CD8-positive, alpha-beta memory T cell (primary cell): ENCODE results near the gene PLEKHA7. TPM values are rescaled to one million over a fixed set of nuclear protein-coding genes. Genes with fewer than 3 reads are reported as not detected.

Experiments used
- CTCF ChIA-PET: fragments of 350-600 bp; sonication (Branson Sonifier 250); formaldehyde crosslinking; loops from one replicate; lab custom pipeline; 2021; ENCODE audit warnings: antibody characterized with exemption; lab: Charles Lee
- POLR2A ChIA-PET: fragments of 350-600 bp; sonication (Branson Sonifier 250); formaldehyde crosslinking; loops from one replicate; lab custom pipeline; 2021; ENCODE audit warnings: antibody characterized with exemption; lab: Charles Lee
- DNase-seq, 5 donors: peaks; one replicate each; pipeline versions ENCODE4 v3.0.0 to v3.0.0-alpha.2; 2020 to 2022; ENCODE audit warnings: mixed read lengths in 1 of 5
- H3K27ac ChIP-seq: one replicate; pipeline ENCODE4 v1.7.0; 2013; ENCODE audit warnings: low read depth, mild to moderate bottlenecking, low read length, moderate library complexity
- H3K27me3 ChIP-seq: 2 replicates; pipeline ENCODE4 v1.7.0; 2013; ENCODE audit warnings: low read length, mild to moderate bottlenecking; ENCODE audit not compliant: insufficient read depth, poor library complexity, severe bottlenecking
- H3K36me3 ChIP-seq: 2 replicates; pipeline ENCODE4 v1.7.0; 2013; ENCODE audit warnings: mild to moderate bottlenecking, low read length, moderate library complexity; ENCODE audit not compliant: insufficient read depth
- H3K4me1 ChIP-seq: 2 replicates; pipeline ENCODE4 v1.7.0; 2013; ENCODE audit warnings: mild to moderate bottlenecking, low read length, moderate library complexity; ENCODE audit not compliant: insufficient read depth
- H3K4me3 ChIP-seq: 2 replicates; pipeline ENCODE4 v1.7.0; 2013; ENCODE audit warnings: mild to moderate bottlenecking, low read length
- H3K9me3 ChIP-seq: 2 replicates; pipeline ENCODE4 v1.7.0; 2013; ENCODE audit warnings: mild to moderate bottlenecking, low read length
- H3K27ac Mint-ChIP-seq, 8 donors: one replicate each; pipeline ENCODE4 v1.8.0; 2020 to 2021; ENCODE audit warnings: mixed read lengths in 8 of 8, mild to moderate bottlenecking in 6 of 8, inconsistent platforms in 3 of 8, moderate library complexity in 3 of 8
- H3K27me3 Mint-ChIP-seq, 2 donors: one replicate each; pipeline ENCODE4 v1.8.0; 2020 to 2021; ENCODE audit warnings: mixed read lengths in 2 of 2, mild to moderate bottlenecking in 1 of 2, moderate library complexity in 1 of 2
- H3K36me3 Mint-ChIP-seq, 3 donors: one replicate each; pipeline ENCODE4 v1.8.0; 2020 to 2021; ENCODE audit warnings: mixed read lengths in 3 of 3, inconsistent platforms in 1 of 3, mild to moderate bottlenecking in 1 of 3
- H3K4me1 Mint-ChIP-seq, 3 donors: one replicate each; pipeline ENCODE4 v1.8.0; 2020 to 2021; ENCODE audit warnings: mixed read lengths in 3 of 3, inconsistent platforms in 1 of 3, mild to moderate bottlenecking in 1 of 3
- H3K4me3 Mint-ChIP-seq, 7 donors: one replicate each; pipeline ENCODE4 v1.8.0; 2020 to 2021; ENCODE audit warnings: mixed read lengths in 7 of 7, mild to moderate bottlenecking in 6 of 7, moderate library complexity in 4 of 7, inconsistent platforms in 2 of 7
- H3K9me3 Mint-ChIP-seq, 5 donors: one replicate each; pipeline ENCODE4 v1.8.0; 2020 to 2022; ENCODE audit warnings: mixed read lengths in 5 of 5, mild to moderate bottlenecking in 3 of 5, moderate library complexity in 2 of 5, inconsistent platforms in 1 of 5
- polyA plus RNA-seq: library from polyadenylated mRNA; unstranded; fragments of 300-500 nt; fragmentation: Illumina TruSeq; gene quantifications from one replicate; pipeline ENCODE4 v1.2.3, GENCODE V29; 2021
- total RNA-seq, 2 experiments: library from RNA; stranded (reverse); gene quantifications; one replicate each; pipeline ENCODE4 v1.2.3, GENCODE V29; 2021

PLEKHA7 gene
- total and polyA plus RNA-seq, 3 experiments from 2014 or later: 4.1 to 6.6 (median 5.3) TPM

- POLR2A ChIA-PET: no interaction called here
- H3K27ac Mint-ChIP-seq: peak overlapping the region in 7 of 8 donors; percentile 22 to 92 (median 64)
Measured at GRCh38 chr11:16809886-16810668, 204.1 kb downstream of the PLEKHA7 start.

GRCh38 chr11:16807306-16807705 lies 206.9 kb downstream of the PLEKHA7 start:
- Histone ChIP-seq H3K27me3 (no peaks in the 10 kb centered on the region), H3K27ac (no peak overlapping the region), H3K36me3 (no peaks in the 10 kb centered on the region), H3K9me3 (no peaks in the 10 kb centered on the region), H3K4me1 (no peaks in the 10 kb centered on the region), H3K4me3 (no peak overlapping the region)
- CTCF ChIA-PET: interaction anchor here (0.9 kb wide), 1 partner anchor 13 kb away, joined by 5 read pairs; no protein-coding TSS in a partner anchor
- H3K27me3 Mint-ChIP-seq: peaks cover 4 to 15% of the 10 kb centered on the region in 2 donors
- H3K9me3 Mint-ChIP-seq: no peaks in the 10 kb centered on the region
- H3K27ac Mint-ChIP-seq: peak overlapping the region in 7 of 8 donors; percentile 19 to 94 (median 79)
- POLR2A ChIA-PET: no interaction called here
- H3K4me1 Mint-ChIP-seq: peaks cover 3 to 42% (median 34%) of the 10 kb centered on the region in 3 donors
- peak overlapping the region in 4 of 7 donors; percentile 11 to 58 (median 38) for H3K4me3 Mint-ChIP-seq
- no peak for DNase-seq
- peaks cover 0 to 5% (median 2%) of the 10 kb centered on the region in 3 donors for H3K36me3 Mint-ChIP-seq

More at GRCh38 chr11:16809886-16810668, 204.1 kb downstream of the PLEKHA7 start:
- peak overlapping the region in 1 of 7 donors; percentile 81 for H3K4me3 Mint-ChIP-seq
- H3K27me3 Mint-ChIP-seq: peaks cover 2 to 7% of the 10 kb centered on the region in 2 donors
- Histone ChIP-seq H3K4me3 (no peak overlapping the region), H3K9me3 (no peaks in the 10 kb centered on the region), H3K27me3 (no peaks in the 10 kb centered on the region), H3K4me1 (no peaks in the 10 kb centered on the region), H3K36me3 (no peaks in the 10 kb centered on the region), H3K27ac (no peak overlapping the region)
- peaks cover 3 to 30% (median 23%) of the 10 kb centered on the region in 3 donors for H3K4me1 Mint-ChIP-seq
- CTCF ChIA-PET: interaction anchor here (2.8 kb wide), 1 partner anchor 11 kb away, joined by 16 read pairs; no protein-coding TSS in a partner anchor
- no peak for DNase-seq
- H3K36me3 Mint-ChIP-seq: peaks cover 0 to 2% (median 2%) of the 10 kb centered on the region in 3 donors
- no peaks in the 10 kb centered on the region for H3K9me3 Mint-ChIP-seq

GRCh38 chr11:16806791-16807190 lies 207.4 kb downstream of the PLEKHA7 start:
- Mint-ChIP-seq H3K27me3 (peaks cover 4 to 15% of the 10 kb centered on the region in 2 donors), H3K4me3 (peak overlapping the region in 3 of 7 donors; percentile 19 to 58 (median 36)), H3K4me1 (peaks cover 3 to 40% (median 32%) of the 10 kb centered on the region in 3 donors), H3K9me3 (no peaks in the 10 kb centered on the region), H3K27ac (peak overlapping the region in 6 of 8 donors; percentile 3 to 94 (median 85)), H3K36me3 (peaks cover 0 to 5% (median 2%) of the 10 kb centered on the region in 3 donors)
- Histone ChIP-seq H3K4me3 (no peak overlapping the region), H3K36me3 (no peaks in the 10 kb centered on the region), H3K27me3 (no peaks in the 10 kb centered on the region), H3K9me3 (no peaks in the 10 kb centered on the region), H3K27ac (no peak overlapping the region), H3K4me1 (no peaks in the 10 kb centered on the region)
- DNase-seq: no peak
- CTCF ChIA-PET: interaction anchor here (0.8 to 0.9 kb wide), 2 partner anchors 13 to 18 kb away, joined by 3 to 5 read pairs; no protein-coding TSS in a partner anchor
- POLR2A ChIA-PET: no interaction called here

- POLR2A ChIA-PET: no interaction called here
- Mint-ChIP-seq H3K4me3 (peak overlapping the region in 2 of 7 donors; percentile 2 to 39), H3K9me3 (no peaks in the 10 kb centered on the region), H3K27me3 (peaks cover 4 to 15% of the 10 kb centered on the region in 2 donors), H3K4me1 (peaks cover 3 to 32% (median 26%) of the 10 kb centered on the region in 3 donors), H3K27ac (peak overlapping the region in 6 of 8 donors; percentile 11 to 94 (median 72)), H3K36me3 (peaks cover 0 to 5% (median 0%) of the 10 kb centered on the region in 3 donors)
- H3K36me3 ChIP-seq: no peaks in the 10 kb centered on the region
- H3K4me3 ChIP-seq: no peak overlapping the region
- no peak overlapping the region for H3K27ac ChIP-seq
- no peak for DNase-seq
- no peaks in the 10 kb centered on the region for H3K9me3 ChIP-seq
- H3K4me1 ChIP-seq: no peaks in the 10 kb centered on the region
- CTCF ChIA-PET: interaction anchor here (0.8 to 1.4 kb wide), 2 partner anchors 14 to 17 kb away, joined by 3 to 5 read pairs; no protein-coding TSS in a partner anchor
- H3K27me3 ChIP-seq: no peaks in the 10 kb centered on the region
Measured at GRCh38 chr11:16805938-16806337, 208.3 kb downstream of the PLEKHA7 start.

GRCh38 chr11:16804104-16804947 lies 209.9 kb downstream of the PLEKHA7 start:
- DNase-seq: no peak
- Mint-ChIP-seq H3K36me3 (peaks cover 0 to 5% (median 3%) of the 10 kb centered on the region in 3 donors), H3K4me3 (peak overlapping the region in 6 of 7 donors; percentile 34 to 79 (median 70)), H3K9me3 (no peaks in the 10 kb centered on the region), H3K4me1 (peaks cover 3 to 39% (median 31%) of the 10 kb centered on the region in 3 donors), H3K27me3 (peaks cover 1 to 15% of the 10 kb centered on the region in 2 donors), H3K27ac (peak overlapping the region in 7 of 8 donors; percentile 43 to 94 (median 91))
- Histone ChIP-seq H3K27ac (no peak overlapping the region), H3K9me3 (no peaks in the 10 kb centered on the region), H3K36me3 (no peaks in the 10 kb centered on the region), H3K4me1 (no peaks in the 10 kb centered on the region), H3K4me3 (no peak overlapping the region), H3K27me3 (no peaks in the 10 kb centered on the region)
- ChIA-PET POLR2A (interaction anchor here (0.6 kb wide), 1 partner anchor 243 kb away, joined by 3 read pairs; no protein-coding TSS in a partner anchor), CTCF (interaction anchor here (1.4 kb wide), 1 partner anchor 16 kb away, joined by 5 read pairs; no protein-coding TSS in a partner anchor)

GRCh38 chr11:16801288-16801980 lies 212.8 kb downstream of the PLEKHA7 start:
- H3K9me3 ChIP-seq: no peaks in the 10 kb centered on the region
- CTCF ChIA-PET: interaction anchor here (1.5 to 3.4 kb wide), 3 partner anchors 13 to 19 kb away, joined by 6 to 12 read pairs (median 12); no protein-coding TSS in a partner anchor
- H3K4me3 ChIP-seq: no peak overlapping the region
- POLR2A ChIA-PET: no interaction called here
- H3K27me3 Mint-ChIP-seq: peaks cover 1 to 12% of the 10 kb centered on the region in 2 donors
- H3K4me3 Mint-ChIP-seq: peak overlapping the region in 1 of 7 donors; percentile 20
- peaks cover 0 to 27% (median 22%) of the 10 kb centered on the region in 3 donors for H3K4me1 Mint-ChIP-seq
- H3K9me3 Mint-ChIP-seq: no peaks in the 10 kb centered on the region
- H3K4me1 ChIP-seq: no peaks in the 10 kb centered on the region
- no peaks in the 10 kb centered on the region for H3K36me3 ChIP-seq
- H3K27ac Mint-ChIP-seq: peak overlapping the region in 5 of 8 donors; percentile 23 to 82 (median 69)
- H3K36me3 Mint-ChIP-seq: peaks cover 0 to 4% (median 3%) of the 10 kb centered on the region in 3 donors
- H3K27me3 ChIP-seq: no peaks in the 10 kb centered on the region
- DNase-seq: no peak
- no peak overlapping the region for H3K27ac ChIP-seq

GRCh38 chr11:16800382-16800781 lies 213.8 kb downstream of the PLEKHA7 start:
- H3K27me3 ChIP-seq: no peaks in the 10 kb centered on the region
- POLR2A ChIA-PET: no interaction called here
- Mint-ChIP-seq H3K4me1 (peaks cover 0 to 26% (median 20%) of the 10 kb centered on the region in 3 donors), H3K4me3 (peak overlapping the region in 1 of 7 donors; percentile 28), H3K9me3 (no peaks in the 10 kb centered on the region), H3K36me3 (peaks cover 0 to 4% (median 3%) of the 10 kb centered on the region in 3 donors), H3K27ac (peak overlapping the region in 6 of 8 donors; percentile 31 to 82 (median 60)), H3K27me3 (peaks cover 1 to 9% of the 10 kb centered on the region in 2 donors)
- no peaks in the 10 kb centered on the region for H3K4me1 ChIP-seq
- CTCF ChIA-PET: interaction anchor here (0.6 to 3.4 kb wide), 3 partner anchors 12 to 1277 kb away, joined by 3 to 12 read pairs (median 12); no protein-coding TSS in a partner anchor
- H3K36me3 ChIP-seq: no peaks in the 10 kb centered on the region
- H3K4me3 ChIP-seq: no peak overlapping the region
- H3K27ac ChIP-seq: no peak overlapping the region
- H3K9me3 ChIP-seq: no peaks in the 10 kb centered on the region
- no peak for DNase-seq
